HG03064 (cell line): ENCODE measurements around the gene DENND1B.
A peak's percentile ranks its signal among the peaks of the same experiment; 100 is the strongest.
"Not testable (repeated sequence)": the region's sequence is repeated elsewhere in the genome, so short reads cannot be mapped to it uniquely, and the experiment has no call there.

Source experiments
- ATAC-seq: cut with Tn5 transposase; IDR thresholded peaks from one replicate; pipeline ENCODE4 v1.9.1; 2021; ENCODE audit warnings: low read depth; ENCODE audit not compliant: unreplicated experiment

The DENND1B gene

GRCh38 chr1:197575531-197575930 lies 199.7 kb downstream of the DENND1B start:
- not testable (repeated sequence) for ATAC-seq

GRCh38 chr1:197572169-197572568 lies 203.1 kb downstream of the DENND1B start:
- ATAC-seq, result no peak

GRCh38 chr1:197567442-197567841 lies 207.8 kb downstream of the DENND1B start:
- no peak for ATAC-seq

- no peak for ATAC-seq
Measured at GRCh38 chr1:197561041-197561440, 214.2 kb downstream of the DENND1B start.

GRCh38 chr1:197559655-197560054 lies 215.6 kb downstream of the DENND1B start:
- ATAC-seq, result no peak

- no peak for ATAC-seq
Measured at GRCh38 chr1:197559244-197559643, 216.0 kb downstream of the DENND1B start.

- no peak for ATAC-seq
Measured at GRCh38 chr1:197557302-197557701, 218.0 kb downstream of the DENND1B start.

- no peak for ATAC-seq
Measured at GRCh38 chr1:197553281-197553680, 222.0 kb downstream of the DENND1B start.

- no peak for ATAC-seq
Measured at GRCh38 chr1:197546989-197547388, 228.3 kb downstream of the DENND1B start.

- ATAC-seq, result no peak
Measured at GRCh38 chr1:197544553-197544952, 230.7 kb downstream of the DENND1B start.

- no peak for ATAC-seq
Measured at GRCh38 chr1:197544130-197544529, 231.2 kb downstream of the DENND1B start.

GRCh38 chr1:197541411-197541810 lies 233.9 kb downstream of the DENND1B start:
- ATAC-seq, result no peak

- no peak for ATAC-seq
Measured at GRCh38 chr1:197526736-197527371, 248.4 kb downstream of the DENND1B start.

GRCh38 chr1:197521118-197521739 lies 254.1 kb downstream of the DENND1B start:
- peak; percentile 61 for ATAC-seq

- no peak for ATAC-seq
Measured at GRCh38 chr1:197519741-197520334, 255.4 kb downstream of the DENND1B start.

- ATAC-seq, result no peak
Measured at GRCh38 chr1:197515421-197515820, 259.9 kb downstream of the DENND1B start.

- ATAC-seq, result no peak
Measured at GRCh38 chr1:197510691-197511378, 264.4 kb downstream of the DENND1B start.

- no peak for ATAC-seq
Measured at GRCh38 chr1:197496722-197497121, 278.6 kb downstream of the DENND1B start.

- ATAC-seq, result not testable (repeated sequence)
Measured at GRCh38 chr1:197491505-197491904, 283.8 kb downstream of the DENND1B start.

- no peak for ATAC-seq
Measured at GRCh38 chr1:197486946-197487345, 288.3 kb downstream of the DENND1B start.

- no peak for ATAC-seq
Measured at GRCh38 chr1:197485790-197486189, 289.5 kb downstream of the DENND1B start.
